HL-60 (cell line): Measurements from ENCODE around the gene LRMDA.

ENCODE experiments used
- CTCF ChIP-seq: IDR thresholded peaks from one replicate; pipeline ENCODE4 v1.5.1; 2011; ENCODE audit warnings: low read length, control low read depth, inconsistent platforms; ENCODE audit not compliant: insufficient read depth
- GABPA ChIP-seq: IDR thresholded peaks from 2 replicates; pipeline ENCODE4 v1.6.1; 2012; ENCODE audit warnings: low read depth
- POLR2AphosphoS5 ChIP-seq: IDR thresholded peaks from 2 replicates; pipeline ENCODE4 v1.6.1; 2012; ENCODE audit warnings: low read depth
- REST ChIP-seq: IDR thresholded peaks from 2 replicates; pipeline ENCODE4 v1.6.1; 2012; ENCODE audit warnings: low read depth; ENCODE audit not compliant: insufficient replicate concordance

GRCh38 chr10:75801661-75802060 is 370.2 kb downstream of the LRMDA start:
- TF ChIP-seq CTCF (no peak), POLR2AphosphoS5 (no peak), REST (no peak), GABPA (no peak)
